Fibroblast of pulmonary artery (primary cell): ENCODE results near the gene LRRC27.
"Not testable (repeated sequence)": the region's sequence is repeated elsewhere in the genome, so short reads cannot be mapped to it uniquely, and the experiment has no call there.

Experiments
- DNase-seq: peaks from one replicate; pipeline ENCODE4 v3.0.0-alpha.2; 2010; ENCODE audit warnings: low read depth
- H3K4me3 ChIP-seq: replicated peaks from 2 replicates; pipeline ENCODE4 v1.5.1; 2011; ENCODE audit warnings: low read depth, mild to moderate bottlenecking, control low read depth, low read length, moderate library complexity
- TF ChIP-seq, protein P1 (sequence below): IDR thresholded peaks from 2 replicates; pipeline ENCODE4 v1.5.1; 2011; ENCODE audit warnings: mild to moderate bottlenecking, control low read depth, low read length, inconsistent platforms; ENCODE audit errors: missing control alignments

LRRC27 gene

DNA sequence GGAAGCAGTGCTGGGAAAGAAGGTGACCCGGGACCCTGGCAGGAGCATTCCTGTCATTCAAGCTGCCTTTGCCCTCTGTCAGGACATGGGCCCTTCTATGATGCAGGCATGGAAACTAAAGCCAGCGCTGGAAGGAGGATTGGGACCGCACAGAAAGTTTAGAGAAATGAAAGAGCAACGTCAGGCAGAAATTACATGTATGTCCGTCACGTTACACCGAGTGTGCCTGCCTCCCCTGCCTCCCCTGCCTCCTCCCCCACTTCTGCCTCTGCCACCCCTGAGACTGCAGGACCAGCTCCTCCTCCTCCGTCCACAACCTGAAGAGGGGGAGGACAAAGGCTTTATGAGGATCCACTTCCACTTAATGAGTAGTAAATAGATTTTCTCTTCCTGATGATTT, 51.1 kb downstream of the LRRC27 start:
- DNase-seq = no peak
- TF ChIP-seq, protein P1, sequence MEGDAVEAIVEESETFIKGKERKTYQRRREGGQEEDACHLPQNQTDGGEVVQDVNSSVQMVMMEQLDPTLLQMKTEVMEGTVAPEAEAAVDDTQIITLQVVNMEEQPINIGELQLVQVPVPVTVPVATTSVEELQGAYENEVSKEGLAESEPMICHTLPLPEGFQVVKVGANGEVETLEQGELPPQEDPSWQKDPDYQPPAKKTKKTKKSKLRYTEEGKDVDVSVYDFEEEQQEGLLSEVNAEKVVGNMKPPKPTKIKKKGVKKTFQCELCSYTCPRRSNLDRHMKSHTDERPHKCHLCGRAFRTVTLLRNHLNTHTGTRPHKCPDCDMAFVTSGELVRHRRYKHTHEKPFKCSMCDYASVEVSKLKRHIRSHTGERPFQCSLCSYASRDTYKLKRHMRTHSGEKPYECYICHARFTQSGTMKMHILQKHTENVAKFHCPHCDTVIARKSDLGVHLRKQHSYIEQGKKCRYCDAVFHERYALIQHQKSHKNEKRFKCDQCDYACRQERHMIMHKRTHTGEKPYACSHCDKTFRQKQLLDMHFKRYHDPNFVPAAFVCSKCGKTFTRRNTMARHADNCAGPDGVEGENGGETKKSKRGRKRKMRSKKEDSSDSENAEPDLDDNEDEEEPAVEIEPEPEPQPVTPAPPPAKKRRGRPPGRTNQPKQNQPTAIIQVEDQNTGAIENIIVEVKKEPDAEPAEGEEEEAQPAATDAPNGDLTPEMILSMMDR = no peak
- no peak overlapping the region for H3K4me3 ChIP-seq

DNA sequence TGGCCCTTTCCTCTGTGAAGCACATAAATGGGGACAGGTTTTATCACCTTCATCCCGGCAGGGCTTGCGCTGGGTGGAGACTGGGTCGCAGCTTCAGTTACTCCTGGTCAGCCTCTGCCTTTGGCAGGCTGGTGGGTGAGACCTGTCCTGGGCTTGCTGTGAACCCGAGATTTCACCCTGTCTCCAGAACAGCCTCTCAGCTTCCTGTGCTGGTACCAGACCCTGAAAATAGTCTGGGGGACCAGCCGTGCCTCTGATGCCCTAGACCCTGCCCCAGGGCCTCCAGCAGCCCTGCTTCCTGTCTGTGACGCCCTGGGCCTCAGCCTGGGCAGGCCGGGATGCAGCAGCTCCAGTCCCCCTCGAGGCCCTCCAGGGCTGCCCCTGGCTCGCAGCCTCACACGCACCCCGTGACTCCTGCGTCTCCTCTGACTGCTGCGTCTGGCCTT, 51.8 kb downstream of the LRRC27 start:
- TF ChIP-seq, protein P1 = no peak
- DNase-seq = no peak
- no peak overlapping the region for H3K4me3 ChIP-seq

DNA sequence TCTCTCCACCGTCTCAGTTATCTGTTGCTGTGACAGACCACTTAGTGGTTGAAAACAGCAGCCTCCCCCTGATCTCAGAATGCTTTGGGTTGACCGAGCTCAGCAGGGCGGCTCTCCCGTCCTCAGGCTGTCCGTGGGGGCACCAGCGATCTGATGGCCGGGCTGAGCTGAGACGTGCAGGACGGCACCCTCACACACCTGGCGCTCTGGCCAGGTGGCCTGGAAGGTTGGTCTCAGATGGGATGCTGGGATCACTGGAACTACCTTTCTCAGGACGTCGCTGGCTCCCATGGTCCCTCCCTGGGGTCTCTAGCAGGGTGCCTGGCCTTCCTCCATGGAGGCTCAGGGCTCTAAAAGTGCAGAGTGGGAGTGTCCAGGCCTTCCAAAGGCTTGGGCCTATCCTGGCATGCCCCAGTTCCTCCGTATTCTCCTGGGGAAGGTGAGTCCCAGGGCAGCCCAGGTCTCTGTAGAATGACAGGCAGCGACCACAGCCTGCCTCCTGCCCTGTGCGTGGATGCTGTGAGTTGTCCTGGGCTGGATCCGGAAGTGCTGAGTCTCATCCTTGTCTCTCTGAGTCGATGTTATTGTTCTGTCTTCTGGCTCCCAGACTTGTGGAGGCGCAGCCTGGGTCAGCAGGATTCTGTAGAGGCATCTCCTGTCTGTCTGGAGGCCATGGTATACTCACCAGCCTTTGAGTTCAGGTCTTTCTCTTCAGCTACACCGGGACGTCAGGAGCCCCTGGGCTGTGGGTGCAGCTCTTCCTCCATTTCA, 52.8 kb downstream of the LRRC27 start:
- no peak for DNase-seq
- TF ChIP-seq, protein P1 = no peak
- H3K4me3 ChIP-seq = no peak overlapping the region

DNA sequence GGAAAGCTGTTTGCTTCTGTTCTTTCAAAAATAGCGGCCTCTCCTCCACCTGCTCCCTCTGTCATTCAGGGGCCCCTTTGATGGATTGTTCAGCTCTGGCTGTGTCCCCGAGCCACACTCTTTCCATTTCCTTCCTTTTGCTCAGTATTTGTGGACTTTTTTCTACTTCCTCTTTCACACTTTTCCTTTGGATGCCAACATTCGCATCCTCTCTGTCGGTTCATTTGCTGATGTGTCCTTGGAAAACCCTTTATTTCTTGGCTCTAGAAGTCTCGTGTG, 53.3 kb downstream of the LRRC27 start:
- TF ChIP-seq, protein P1 = no peak
- no peak for DNase-seq

DNA sequence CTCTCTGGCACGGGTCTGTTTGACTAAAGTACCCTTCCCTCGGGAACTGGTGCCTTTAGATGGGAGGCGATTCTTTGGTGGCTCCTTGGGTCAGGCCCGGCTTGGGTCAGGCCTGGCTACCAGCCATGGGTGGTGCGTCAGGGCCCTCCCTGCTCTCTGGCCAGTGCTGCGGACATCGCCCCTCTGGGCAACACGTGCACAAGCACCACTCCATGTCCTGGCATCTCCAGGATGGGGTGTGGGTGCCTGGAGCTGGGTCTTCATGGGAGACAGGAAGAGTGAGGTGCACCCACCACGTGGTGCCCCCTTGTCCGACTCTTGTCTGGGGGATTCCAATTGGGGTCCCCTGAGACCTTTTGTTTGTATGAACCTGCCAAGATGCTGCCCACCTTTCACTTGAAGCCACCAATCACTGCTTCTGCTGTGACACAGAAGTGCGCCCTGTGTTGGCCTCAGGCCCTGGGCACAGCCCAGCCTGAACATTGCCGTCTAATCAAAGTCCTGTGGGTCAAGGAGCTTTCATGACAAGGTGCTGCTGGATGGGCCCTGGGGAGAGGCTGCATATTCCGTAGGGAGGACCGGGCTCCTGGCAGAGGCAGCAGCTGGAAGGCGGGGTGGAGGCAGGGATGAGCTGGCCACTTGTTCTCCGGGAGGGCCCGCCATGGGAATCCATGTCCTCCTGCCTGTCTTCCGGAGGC, 53.9 kb downstream of the LRRC27 start:
- no peak overlapping the region for H3K4me3 ChIP-seq
- no peak for DNase-seq
- TF ChIP-seq, protein P1 = no peak

More for the DNA sequence above, 53.3 kb downstream of the LRRC27 start:
- no peak overlapping the region for H3K4me3 ChIP-seq

DNA sequence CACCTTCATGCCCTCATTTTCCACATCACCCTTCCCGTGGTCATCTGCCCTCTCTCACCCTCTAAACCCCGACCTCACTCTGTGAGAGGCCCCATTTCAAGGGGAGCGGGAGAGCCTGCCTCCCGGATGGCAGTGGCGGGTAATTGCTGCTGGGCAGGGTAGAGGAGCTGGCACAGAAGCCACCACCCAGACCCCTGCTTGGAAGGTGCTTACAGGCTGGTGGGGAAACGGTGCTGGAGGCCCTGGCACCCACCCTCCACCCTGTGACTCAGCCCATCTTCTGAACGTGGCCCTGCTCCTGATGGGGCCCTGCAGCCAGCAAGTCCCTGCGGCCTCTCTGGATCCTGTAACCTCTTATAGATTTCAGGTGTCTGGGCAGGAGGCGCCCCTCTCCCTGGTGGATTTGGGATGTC, 54.4 kb downstream of the LRRC27 start:
- no peak for DNase-seq
- H3K4me3 ChIP-seq = no peak overlapping the region
- TF ChIP-seq, protein P1 = no peak

DNA sequence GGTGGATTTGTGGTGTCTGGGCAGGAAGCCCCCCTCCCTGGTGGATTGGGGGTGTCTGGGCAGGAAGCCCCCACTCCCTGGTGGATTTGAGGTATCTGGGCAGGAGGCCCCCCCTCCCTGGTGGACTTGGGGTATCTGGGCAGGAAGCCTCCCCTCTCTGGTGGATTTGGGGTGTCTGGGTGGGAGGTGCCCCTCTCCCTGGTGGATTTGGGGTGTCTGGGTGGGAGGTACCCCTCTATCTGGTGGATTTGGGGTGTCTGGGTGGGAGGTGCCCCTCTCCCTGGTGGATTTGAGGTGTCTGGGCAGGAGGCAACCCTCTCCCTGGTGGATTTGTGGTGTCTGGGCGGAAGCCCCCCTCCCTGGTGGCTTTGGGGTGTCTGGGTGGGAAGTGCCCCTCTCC, 54.9 kb downstream of the LRRC27 start:
- H3K4me3 ChIP-seq, DNase-seq: not testable (repeated sequence)
